Measurements from ENCODE around the gene PIGU.

The PIGU gene

DNA sequence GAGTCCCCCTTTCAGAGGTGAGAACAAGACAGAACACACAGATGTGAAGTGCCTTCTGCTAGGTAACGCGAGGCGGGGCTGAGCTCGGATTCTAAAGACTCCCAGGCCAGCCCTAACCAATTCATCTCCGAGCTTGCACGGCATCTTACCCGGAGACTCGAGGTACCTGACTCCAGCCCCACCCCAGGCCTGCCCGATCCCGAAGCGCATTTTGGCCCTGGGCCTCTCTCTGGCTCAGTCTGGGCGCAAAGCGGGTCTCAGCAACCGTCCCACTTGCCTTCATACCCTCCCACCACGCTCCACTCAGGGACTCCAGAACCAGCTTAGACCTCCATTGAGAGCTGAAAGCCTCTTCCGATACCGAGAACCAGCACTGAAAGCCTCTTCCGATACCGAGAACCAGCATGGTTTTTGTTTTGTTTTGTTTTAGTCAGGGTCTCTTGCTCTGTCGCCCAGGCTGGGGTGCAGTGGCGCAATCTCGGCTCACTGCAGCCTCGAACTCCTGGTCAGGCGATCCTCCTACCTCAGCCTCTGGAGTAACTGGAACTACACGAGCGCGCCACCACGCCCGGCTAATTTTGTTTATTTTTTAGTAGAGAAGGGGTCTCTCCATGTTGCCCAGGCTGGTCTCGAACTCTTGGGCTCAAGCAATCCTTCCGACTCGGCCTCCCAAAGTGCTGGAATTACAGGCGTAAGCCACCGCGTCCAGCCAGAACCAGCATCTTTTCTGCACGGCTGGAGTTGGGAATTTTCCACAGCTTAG, 161.2 kb downstream of the PIGU start (continued):
- no peak for TF ChIP-seq ZNF391 (tag by site-specific recombination; IDR thresholded peaks at IDR 0.05; ENCODE audit: borderline replicate concordance, low read depth)
- peak; percentile 23; the same call in 1 of the 2 replicates for TF ChIP-seq PATZ1 (tag by site-specific recombination; IDR thresholded peaks at IDR 0.05)
- TF ChIP-seq PRDM10 (tag by site-specific recombination; IDR thresholded peaks at IDR 0.05): peak; percentile 75
- TF ChIP-seq, protein P1, sequence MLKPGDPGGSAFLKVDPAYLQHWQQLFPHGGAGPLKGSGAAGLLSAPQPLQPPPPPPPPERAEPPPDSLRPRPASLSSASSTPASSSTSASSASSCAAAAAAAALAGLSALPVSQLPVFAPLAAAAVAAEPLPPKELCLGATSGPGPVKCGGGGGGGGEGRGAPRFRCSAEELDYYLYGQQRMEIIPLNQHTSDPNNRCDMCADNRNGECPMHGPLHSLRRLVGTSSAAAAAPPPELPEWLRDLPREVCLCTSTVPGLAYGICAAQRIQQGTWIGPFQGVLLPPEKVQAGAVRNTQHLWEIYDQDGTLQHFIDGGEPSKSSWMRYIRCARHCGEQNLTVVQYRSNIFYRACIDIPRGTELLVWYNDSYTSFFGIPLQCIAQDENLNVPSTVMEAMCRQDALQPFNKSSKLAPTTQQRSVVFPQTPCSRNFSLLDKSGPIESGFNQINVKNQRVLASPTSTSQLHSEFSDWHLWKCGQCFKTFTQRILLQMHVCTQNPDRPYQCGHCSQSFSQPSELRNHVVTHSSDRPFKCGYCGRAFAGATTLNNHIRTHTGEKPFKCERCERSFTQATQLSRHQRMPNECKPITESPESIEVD (tag by site-specific recombination; IDR thresholded peaks at IDR 0.05): no peak
- no peak for TF ChIP-seq ZNF548 (tag by site-specific recombination; IDR thresholded peaks at IDR 0.05)
- TF ChIP-seq ZNF629 (tag by site-specific recombination; IDR thresholded peaks at IDR 0.05): peak; percentile 39; the same call in 1 of the 2 replicates
- TF ChIP-seq ZBTB48 (tag by site-specific recombination; IDR thresholded peaks at IDR 0.05): peak; percentile 18
- TF ChIP-seq, protein P2, sequence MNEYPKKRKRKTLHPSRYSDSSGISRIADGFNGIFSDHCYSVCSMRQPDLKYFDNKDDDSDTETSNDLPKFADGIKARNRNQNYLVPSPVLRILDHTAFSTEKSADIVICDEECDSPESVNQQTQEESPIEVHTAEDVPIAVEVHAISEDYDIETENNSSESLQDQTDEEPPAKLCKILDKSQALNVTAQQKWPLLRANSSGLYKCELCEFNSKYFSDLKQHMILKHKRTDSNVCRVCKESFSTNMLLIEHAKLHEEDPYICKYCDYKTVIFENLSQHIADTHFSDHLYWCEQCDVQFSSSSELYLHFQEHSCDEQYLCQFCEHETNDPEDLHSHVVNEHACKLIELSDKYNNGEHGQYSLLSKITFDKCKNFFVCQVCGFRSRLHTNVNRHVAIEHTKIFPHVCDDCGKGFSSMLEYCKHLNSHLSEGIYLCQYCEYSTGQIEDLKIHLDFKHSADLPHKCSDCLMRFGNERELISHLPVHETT (tag by site-specific recombination; IDR thresholded peaks at IDR 0.05): peak; percentile 75

GRCh38 chr20:34514897-34515483, 161.9 kb downstream of the PIGU start:
- Histone ChIP-seq H3K27ac (ENCODE audit: extremely low read depth, low read depth, low read length) (peak overlapping the region; percentile 87), H3K4me3 (ENCODE audit: low read depth, low read length) (peak overlapping the region; percentile 80), H3K36me3 (ENCODE audit: control insufficient read depth in 2 of 2, insufficient read depth in 1 of 2, low read length in 2 of 2) (peaks cover 4 to 29% of the 10 kb centered on the region in 2 experiments; a peak in 2 of 3 replicates), H3K4me1 (ENCODE audit: control insufficient read depth, insufficient read depth, low read length) (no peaks in the 10 kb centered on the region), H3K9me3 (ENCODE audit: control insufficient read depth, insufficient read depth, low read depth, low read length) (no peaks in the 10 kb centered on the region)
- ChIA-PET POLR2A (interaction anchor here (0.8 to 3.4 kb wide), 8 partner anchors 11 to 212 kb away, joined by 3 to 20 read pairs (median 14); partner anchors contain the start of genes AHCY, ITCH and MAP1LC3A), CTCF (interaction anchor here (0.6 to 6.5 kb wide), 5 partner anchors 8 to 255 kb away, joined by 3 to 57 read pairs (median 4); no protein-coding TSS in a partner anchor)
- TF ChIP-seq ZNF366 (tag by site-specific recombination; conservative IDR thresholded peaks at IDR 0.05) (0 out of 2 replicates have a peak, but pooled peaks have one; percentile 20), ZNF785 (tag by site-specific recombination; IDR thresholded peaks at IDR 0.05) (no peak), ZNF560 (tag by site-specific recombination; IDR thresholded peaks at IDR 0.05; ENCODE audit: borderline replicate concordance) (no peak), ZNF169 (tag by site-specific recombination; IDR thresholded peaks at IDR 0.05) (no peak), SETDB1 (IDR thresholded peaks at IDR 0.05; ENCODE audit: insufficient read length, low read length) (peak; percentile 61), ZEB2 (tag by site-specific recombination; IDR thresholded peaks at IDR 0.05) (0 out of 2 replicates have a peak, but pooled peaks have one; percentile 27), OSR2 (tag by site-specific recombination; IDR thresholded peaks at IDR 0.05) (peak; percentile 44; the same call in 1 of the 2 replicates), ZNF600 (tag by site-specific recombination; IDR thresholded peaks at IDR 0.05) (peak; percentile 76)

All from HEK293 (cell line).